HTERT RPE-1 (cell line): Measurements from ENCODE around the gene NDUFB1.

Experiments
- in situ Hi-C: fragments of 300-500 bp; cut with MboI; formaldehyde crosslinking; loops from 4 replicates; pipeline ENCODE4 v1.14.3; 2020; ENCODE audit warnings: low sequenced_read_pairs

The NDUFB1 gene

DNA sequence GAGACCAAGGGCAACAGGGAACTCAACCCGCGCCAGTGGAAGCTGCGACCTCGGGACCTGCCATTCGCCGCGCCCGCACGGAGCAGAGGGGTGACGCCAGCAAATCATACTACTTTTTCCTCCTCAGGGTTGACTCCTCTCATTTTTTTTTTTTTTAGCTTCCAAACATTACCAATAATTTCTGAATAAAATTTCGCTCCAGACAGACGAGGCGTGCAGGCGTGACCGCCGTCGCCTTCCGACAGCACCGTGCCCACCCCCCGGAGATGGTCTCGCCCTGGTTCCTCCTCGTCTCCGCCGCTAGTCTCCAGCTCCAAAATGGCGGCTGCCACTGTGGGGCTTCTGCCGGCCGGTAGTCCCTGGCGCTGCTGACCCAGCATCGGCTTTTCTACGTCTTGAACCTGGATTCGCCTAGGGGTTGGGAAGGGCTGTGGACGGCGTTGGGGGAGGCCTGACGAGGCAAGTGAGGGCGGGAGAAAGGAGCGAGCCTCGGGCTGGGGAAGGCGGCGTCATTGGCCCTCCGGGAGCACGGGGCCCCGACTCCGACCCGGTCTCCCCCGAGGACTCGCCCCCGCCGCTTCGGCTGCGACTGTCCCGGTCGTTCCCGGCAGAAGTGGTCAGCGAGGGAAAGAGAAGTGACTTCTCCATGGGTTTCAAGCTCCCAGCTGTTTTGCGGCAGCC, at the start of gene NDUFB1, which contains the start of gene CPSF2:
Gene NDUFB1, minus strand, starts transcription at position 37 of the 681 bp plus-strand sequence. CDS start 4,069 bp downstream, outside the sequence.
Gene CPSF2, plus strand, starts transcription at position 300 of the 681 bp plus-strand sequence. CDS start 9,016 bp downstream, outside the sequence.
- in situ Hi-C loops: no loop called here

DNA sequence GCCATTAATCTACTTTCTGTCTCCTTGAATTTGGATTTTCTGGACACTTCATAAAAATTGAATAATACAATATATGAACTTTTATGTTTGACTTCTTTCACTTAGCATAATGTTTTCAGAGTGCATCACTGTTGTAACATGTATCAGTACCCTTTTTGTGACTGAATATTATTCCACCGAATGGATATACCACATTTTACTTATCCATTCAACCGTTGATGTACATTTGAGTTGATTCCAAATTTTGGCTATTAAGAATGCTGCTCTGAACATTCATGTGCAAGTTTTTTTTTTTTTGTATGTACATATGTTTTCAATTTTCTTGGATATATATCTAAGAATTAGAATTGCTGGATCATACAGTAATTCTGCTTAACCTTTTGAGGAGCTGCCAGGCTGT, 43.5 kb upstream of the NDUFB1 start:
- in situ Hi-C loops: no loop called here

DNA sequence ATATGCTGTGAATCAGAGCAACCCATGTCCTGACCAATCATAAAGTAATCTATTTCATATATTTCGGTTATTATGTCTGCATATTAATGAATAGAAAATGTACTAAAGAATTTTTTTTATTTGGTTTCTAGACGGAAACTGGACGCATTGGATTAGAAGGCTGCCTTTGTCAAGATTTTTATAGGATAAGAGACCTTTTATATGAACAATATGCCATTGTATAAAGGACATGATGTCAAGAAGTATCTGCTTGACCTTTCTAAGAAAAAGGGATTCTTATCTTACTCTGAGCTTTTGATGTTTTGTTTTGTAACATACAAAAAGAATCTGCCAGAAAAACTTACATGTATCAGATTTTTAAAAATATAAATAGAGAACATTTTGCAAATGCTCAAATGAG, 40.0 kb upstream of the NDUFB1 start:
- in situ Hi-C loops: no loop called here

DNA sequence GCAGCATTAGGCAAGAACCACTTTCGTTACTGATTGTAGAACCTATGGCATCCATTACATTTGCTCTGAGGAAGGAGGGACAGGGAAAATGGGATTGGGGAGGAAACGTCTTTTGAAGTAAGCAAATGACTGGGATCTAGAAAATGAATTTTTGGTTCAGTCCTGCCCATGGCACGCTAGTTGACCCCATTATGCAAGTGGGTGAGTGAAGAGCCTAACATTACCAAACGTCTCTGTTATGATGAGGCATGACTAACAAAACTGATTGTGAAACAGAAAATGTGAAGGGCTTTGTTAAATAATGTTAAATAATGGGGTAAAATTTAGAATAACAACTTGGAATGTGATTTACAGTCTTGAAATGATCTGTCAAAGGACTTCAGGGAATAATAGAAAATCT, 39.1 kb upstream of the NDUFB1 start:
- in situ Hi-C loops: no loop called here

DNA sequence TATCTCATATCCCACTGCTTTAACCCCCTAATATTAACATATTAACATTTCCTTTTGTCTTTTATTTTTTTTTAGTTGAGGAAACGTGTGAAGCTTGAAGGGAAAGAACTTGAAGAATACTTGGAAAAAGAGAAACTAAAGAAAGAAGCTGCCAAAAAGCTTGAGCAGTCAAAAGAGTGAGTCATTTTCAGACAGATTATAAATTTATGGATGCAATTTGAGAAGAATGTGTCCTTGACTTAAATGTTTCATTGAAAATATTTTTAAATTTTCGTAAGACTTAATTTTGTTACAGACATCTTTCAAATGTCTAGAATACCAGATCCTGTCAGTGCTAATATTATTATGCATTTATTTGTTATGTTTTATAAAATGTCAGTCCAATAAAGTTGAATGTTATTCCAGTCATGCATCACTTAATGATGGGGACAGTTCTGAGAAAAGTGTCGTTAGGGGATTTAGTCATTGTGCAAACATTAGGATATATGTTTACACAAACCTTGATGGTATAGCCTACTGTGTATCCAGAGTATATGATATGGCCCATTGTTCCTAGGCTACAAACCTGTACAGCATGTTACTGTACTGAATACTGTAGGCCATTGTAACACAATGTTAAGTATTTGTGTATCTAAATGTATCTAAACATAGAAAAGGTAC, 32.9 kb upstream of the NDUFB1 start:
- in situ Hi-C loops: no loop called here

DNA sequence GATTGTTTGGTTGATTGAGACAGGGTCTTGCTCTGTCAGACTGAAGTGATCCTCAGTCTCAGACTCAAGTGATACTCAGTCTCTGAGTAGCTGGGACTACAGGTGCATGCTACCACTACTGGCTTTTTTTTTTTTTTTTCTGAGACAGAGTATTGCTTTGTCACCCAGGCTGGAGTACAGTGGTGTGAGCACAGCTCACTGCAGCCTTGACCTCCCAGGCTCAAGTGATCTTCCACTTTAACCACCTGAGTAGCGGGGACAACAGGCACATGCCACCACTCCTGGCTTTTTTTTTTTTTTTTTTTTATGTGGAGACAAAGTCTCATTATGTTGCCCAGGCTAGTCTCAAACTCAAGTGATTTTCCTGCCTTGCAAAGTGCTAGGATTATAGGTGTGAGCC, 32.1 kb upstream of the NDUFB1 start:
- in situ Hi-C loops: no loop called here

DNA sequence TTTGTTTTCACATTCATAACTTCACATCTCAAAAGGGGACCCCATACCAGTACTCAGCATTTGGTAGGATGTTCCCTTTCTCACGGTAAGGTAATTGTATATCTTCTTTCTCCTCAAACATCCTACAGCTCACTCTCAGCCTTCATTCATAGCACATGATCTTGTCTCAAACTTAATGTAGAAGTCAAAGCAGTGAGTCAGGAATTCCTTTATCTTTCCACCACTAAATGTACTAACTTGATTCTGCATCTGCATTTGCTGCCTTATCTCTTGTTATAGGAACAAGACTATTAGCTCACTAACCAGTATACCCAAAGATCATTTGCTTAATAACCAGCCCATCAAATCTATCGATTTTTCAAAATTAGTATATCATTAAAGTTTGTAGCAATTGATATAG, 23.2 kb upstream of the NDUFB1 start:
- in situ Hi-C loops: no loop called here

DNA sequence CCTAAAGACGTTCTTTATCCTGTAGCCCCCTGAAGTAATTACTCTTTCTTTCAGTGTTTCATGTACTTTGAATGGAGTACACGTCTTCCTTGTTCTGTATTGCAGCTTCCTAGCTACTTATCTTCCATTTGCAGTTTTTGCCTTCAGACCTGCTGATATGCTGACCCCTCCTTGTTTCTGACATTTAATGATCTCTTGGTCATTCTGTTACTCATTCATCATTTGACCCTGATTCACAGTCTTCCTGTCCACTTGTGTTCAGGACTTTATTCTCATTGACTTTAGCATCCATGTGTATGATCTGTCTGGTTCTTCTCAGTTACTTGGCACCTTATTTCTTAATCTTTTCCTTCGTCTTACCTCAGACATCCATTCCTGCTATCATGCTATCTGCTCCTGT, 22.5 kb upstream of the NDUFB1 start:
- in situ Hi-C loops: no loop called here

DNA sequence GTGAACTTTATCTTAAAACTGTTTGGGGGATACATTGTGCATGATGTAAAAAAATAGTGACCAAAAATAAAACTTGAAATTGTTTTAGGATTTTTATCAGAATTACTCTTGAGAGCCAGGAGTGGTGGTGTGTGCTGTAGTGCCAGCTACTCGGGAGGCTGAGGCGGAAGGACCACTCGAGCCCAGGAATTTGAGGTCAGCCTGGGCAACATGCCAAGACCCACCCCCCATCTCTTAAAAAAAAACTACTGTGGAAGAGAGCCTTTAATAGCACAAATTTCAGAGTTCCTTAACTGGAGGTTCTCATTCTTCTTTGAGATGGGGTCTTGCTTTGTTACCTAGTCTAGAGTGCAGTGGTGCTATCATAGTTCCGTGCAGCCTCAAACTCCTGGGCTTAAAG, 21.8 kb upstream of the NDUFB1 start:
- in situ Hi-C loops: no loop called here

DNA sequence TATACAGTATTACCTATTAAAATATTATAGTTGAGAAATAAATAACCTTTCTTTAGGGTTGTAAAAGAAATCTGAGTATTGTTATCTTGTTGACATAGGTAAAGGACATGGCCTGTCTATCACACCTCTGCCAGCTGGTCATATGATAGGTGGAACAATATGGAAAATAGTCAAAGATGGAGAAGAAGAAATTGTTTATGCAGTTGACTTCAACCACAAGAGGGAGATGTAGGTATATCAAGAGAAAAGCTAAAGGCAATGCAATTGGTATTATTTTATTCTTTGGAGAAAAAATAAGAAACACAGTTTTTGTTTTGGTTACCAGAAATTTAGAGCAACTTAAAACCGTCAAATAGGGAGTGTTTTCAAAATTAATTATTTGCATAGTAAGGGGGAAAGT, 13.8 kb upstream of the NDUFB1 start:
- in situ Hi-C loops: no loop called here

DNA sequence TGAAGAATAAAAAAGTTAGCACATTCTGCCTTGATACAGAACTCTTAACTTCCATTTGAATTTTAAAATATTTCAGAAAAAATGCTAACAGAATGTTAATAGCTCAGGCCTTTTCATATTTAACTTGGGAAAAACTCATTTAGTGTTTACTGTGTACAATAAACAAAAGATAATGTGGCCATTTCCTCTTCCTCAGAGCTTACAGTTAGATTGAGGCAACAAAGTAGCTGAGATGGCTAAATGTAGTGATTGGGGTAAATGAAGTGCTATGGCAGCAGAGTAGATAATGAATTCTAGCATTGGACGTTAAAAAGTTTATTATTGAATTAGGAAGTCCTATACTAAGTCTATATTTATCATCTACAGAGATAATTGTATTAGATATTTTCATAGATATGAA, 12.9 kb upstream of the NDUFB1 start:
- in situ Hi-C loops: no loop called here

DNA sequence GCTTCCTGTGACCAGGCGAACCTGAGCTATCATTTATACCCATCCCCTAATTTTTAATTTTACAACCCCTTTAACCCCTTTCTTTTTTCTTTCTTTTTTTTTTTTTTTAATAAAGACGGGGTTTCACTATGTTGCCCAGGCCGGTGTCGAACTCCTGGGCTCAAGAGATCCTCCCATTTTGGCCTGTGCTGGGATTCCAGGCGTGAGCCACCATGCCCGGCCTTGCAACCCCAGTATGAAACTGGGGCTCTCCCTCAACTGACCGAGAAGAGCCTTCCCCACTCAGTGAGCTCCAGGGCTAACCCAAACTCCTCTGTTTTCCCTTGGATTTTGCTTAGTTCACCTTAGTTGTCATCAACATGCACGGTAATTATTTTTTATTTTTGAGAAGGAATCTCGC, 1.3 kb upstream of the NDUFB1 start:
- in situ Hi-C loops: no loop called here

DNA sequence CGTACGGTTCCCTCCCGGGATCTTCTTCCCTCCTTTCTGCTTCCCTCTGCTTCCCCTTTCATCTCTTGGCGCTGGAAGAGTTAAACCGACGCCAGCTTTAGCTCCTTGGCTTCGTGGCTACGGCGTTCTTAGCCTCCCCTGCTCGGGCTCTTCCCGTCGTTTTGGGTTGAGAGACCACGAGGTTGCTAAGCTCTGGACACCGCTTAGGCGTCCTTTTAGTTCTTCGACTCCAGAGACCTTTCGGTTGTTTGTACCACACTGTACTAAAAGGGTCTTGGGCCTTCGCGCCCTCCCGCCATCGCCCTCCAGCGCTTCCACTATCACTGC, 808 bp upstream of the NDUFB1 start:
- in situ Hi-C loops: no loop called here

DNA sequence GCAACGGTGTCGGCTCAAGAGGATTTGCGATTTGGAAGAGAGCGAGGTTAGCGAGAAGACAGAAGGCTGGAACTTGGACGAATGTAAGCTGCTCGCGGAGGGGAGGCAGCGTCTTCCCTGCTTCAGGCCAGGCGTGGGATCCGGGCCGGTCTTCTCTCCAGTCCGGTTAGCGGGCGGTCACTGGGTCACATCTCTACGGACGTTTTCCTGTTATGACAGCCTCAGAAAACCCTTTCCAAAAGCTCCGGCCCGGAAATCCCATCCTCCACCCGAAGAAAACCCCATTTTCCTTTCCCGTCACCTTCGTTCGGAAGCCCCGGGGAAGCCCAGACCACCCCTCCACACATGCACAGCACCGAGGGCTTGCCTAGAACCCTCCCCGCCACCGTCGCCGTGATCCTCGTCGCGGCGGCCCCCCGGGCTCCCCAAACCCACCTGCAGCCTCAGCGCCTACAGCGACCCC, 268 bp downstream of the NDUFB1 start:
- in situ Hi-C loops: no loop called here

DNA sequence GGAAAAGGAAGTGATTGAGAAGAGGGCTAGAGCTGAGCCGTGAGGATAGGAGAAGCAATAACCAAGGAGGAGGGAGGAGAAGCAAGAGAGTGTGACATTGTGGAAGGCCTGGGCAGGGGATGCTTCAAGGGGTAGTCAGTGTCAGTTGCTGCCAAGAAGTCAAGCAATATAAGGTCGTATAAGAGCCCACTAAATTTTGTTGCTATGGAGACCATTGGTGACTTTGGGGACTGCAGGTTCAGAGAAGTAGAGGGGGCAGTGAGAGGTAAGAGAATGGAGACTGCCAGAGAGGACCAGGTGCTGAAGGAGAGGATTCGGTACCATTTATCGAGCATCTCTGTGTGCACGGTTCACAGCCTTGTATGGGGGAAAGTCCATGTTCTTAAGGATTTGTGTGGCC, 12.0 kb downstream of the NDUFB1 start:
- in situ Hi-C loops: no loop called here

DNA sequence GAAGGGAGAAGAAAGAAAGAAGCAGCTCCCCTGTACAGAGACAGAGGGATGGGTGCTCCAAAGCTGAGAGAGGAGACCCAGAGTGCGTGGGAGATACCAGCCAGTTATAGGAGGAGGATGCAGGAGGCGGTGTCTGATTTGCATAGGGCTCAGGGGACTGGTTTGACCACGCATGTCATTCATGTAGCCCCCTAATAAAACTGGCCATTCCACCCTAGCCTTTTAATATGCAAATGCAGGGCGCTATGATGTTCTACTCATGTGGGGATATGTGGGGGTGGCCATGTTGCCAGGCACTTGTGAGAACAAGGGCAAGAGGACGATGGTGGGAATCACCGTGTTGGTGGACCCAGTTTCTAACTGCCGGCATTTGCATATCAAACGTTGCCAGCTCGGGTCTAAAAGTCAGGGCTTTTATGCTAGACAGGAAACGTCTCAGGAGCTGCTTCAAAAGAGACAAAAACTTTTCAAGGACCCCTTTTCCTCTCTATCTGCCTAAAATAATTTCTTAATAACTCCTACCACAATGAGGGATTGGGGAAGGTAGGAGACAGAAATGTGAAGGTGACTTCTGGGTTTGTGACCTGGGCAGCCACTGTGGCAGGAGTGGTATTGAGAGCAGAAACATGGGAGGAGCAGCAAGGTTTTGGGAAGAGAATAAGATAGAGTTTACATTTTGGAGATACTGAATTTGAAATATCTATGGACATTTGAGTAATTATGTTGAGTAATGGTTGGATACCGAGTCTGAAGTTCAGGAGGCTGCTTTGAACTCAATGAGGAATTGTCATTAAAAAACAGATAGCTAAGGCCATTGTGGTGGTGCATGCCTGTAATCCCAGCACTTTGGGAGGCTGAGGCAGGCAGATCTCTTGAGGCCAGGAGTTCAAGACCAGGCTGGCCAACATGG, 12.9 kb downstream of the NDUFB1 start:
- in situ Hi-C loops: no loop called here

DNA sequence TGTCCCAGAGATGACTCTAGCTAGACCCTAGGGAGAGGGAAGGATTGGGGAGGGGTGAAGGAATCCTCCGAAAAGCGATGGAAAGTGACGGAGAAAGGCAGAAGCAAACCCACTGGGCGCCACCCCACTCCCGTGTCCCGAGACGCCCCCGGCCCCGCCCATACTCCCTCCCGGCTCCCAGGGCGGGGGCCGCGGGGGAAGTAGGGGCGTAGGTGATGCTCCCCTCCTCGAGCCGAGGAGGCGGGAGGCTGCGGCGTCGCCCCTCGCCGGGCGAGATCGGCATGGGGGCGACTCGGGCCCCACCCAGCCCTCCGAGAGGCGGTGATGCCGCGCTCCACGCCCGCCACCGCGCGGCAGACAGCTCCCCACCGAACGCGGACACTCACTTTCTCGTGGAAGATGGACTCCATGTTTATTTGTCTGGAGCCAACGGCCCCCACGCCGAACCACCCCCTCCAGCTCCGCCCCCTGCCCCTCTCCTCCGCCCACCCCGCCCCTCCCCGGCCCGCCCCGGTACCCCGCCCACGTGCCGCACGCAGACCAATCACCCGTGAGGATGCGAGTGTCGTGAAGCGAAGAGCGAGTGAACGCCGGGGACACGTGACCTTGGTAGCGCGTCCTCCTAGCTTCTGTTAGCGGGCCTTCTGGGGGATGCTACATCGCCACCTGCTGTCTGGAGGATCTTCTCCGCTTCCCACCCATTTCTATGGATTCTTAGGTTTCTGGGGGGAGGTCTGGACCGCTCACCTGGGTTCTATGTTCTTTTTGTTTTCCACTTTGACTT, 15.2 kb downstream of the NDUFB1 start, which contains the start of gene ATXN3:
Gene ATXN3, minus strand, starts transcription at position 440 of the 784 bp plus-strand sequence. Its CDS starts 30 bp downstream, at position 410.
- in situ Hi-C loops: no loop called here

DNA sequence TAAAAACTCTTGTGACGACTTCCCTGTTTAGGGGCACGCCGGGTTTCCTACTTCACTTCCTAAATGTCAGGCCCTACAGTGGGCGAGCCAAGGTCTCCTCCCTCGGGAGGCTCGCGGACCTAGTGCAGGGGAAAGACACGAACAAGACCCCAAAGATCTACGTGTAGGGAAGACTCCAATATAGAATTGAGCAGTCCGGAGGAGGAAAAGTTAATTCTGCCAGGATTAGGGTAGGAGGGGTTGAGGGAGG, 15.7 kb downstream of the NDUFB1 start:
- in situ Hi-C loops: no loop called here

DNA sequence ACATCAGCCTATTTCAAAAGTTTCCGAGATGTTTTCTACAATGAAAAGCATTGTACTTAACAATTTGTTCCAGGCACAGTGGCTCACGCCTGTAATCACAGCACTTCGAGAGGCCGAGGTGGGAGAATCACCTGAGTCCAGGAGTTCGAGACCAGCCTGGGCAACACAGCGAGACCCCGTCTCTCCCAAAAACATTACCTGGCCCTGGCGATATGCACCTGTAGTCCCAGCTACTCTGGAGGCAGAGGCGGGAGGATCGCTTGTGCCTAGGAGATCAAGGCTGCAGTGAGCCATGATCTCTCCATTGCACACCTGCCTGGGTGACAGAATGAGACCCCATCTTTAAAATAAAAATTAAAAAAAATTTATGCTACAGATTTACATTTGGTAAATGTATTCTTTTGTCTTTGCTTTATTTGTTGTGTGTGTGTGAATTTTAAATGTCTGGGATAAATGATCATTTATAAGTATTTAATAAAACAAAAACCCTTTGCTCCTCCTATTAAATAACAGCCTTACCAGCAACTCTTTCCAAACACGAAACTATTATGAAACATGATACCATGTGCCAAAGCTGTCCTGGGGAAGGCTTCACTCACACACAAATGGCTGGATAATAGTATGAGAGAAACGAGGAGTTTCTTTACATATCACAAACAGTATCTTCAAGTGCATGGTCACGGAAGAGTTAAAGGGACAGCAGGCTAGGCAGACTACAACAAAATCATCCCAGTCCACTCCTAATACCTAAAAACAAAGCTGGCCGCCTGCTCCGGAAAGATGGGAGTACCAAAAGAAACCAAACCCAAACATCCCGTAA, 16.2 kb downstream of the NDUFB1 start:
- in situ Hi-C loops: no loop called here

DNA sequence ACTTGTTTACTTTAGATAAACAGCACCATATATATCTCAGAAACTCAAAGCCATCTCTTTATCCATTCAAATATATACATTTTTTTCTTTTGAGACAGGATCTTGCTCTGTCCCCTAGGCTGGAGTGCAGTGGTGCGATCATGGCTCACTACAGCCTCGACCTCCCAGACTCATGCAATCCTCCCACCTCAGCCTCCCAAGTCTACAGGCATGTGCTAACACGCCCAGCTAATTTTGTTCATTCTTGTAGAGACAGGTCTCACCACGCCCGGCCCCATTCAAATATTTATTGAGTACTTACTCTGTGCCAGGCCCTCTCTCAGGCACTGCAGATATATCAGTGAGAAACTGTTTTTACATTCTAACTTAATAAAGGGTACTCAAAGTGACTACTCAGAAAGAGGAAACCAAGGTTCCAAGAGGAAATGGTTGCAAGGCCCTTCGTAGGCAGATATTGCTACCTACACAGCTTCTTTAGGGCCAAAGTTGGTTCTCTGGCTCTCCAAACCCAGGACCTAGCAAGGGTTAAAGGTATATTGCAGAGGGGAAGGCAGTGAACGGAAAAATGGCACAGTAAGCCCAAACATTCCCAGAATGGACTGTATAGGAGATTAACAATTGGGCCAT, 18.0 kb downstream of the NDUFB1 start:
- in situ Hi-C loops: no loop called here
